Endodermal cell (in vitro differentiated cells): ENCODE measurements around the gene CHPF. TPM values are rescaled to one million over a fixed set of nuclear protein-coding genes. Genes with fewer than 3 reads are reported as not detected.

Experiments
- DNase-seq: peaks from one replicate; pipeline ENCODE4 v3.0.0-alpha.2; 2017
- H3K27ac ChIP-seq: 2 replicates; pipeline ENCODE4 v1.5.1; 2013; ENCODE audit warnings: mild to moderate bottlenecking, low read depth, low read length, moderate library complexity
- H3K27me3 ChIP-seq: 2 replicates; pipeline ENCODE4 v1.6.1; 2013; ENCODE audit warnings: mild to moderate bottlenecking, low read length, moderate library complexity; ENCODE audit not compliant: insufficient read depth, control insufficient read depth, poor library complexity, severe bottlenecking
- H3K36me3 ChIP-seq: 2 replicates; pipeline ENCODE4 v1.7.0; 2013; ENCODE audit warnings: mild to moderate bottlenecking, low read length, moderate library complexity; ENCODE audit not compliant: control insufficient read depth, insufficient read depth
- H3K4me1 ChIP-seq: one replicate; pipeline ENCODE4 v1.7.0; 2013; ENCODE audit warnings: low read length; ENCODE audit not compliant: control insufficient read depth, insufficient read depth
- H3K4me3 ChIP-seq: 2 replicates; pipeline ENCODE4 v1.5.1; 2013; ENCODE audit warnings: mild to moderate bottlenecking, low read length, moderate library complexity
- H3K9ac ChIP-seq: 2 replicates; pipeline ENCODE4 v1.6.1; 2013; ENCODE audit warnings: mild to moderate bottlenecking, low read length, moderate library complexity; ENCODE audit not compliant: poor library complexity, severe bottlenecking; ENCODE audit errors: extremely low read depth
- H3K9me3 ChIP-seq: 2 replicates; pipeline ENCODE4 v1.6.1; 2013; ENCODE audit warnings: mild to moderate bottlenecking, low read length, moderate library complexity; ENCODE audit not compliant: control insufficient read depth
- H3K27ac Mint-ChIP-seq: 2 replicates; pipeline ENCODE4 v1.8.0; 2020; ENCODE audit warnings: mixed read lengths
- H3K27me3 Mint-ChIP-seq: 2 replicates; pipeline ENCODE4 v1.8.0; 2021; ENCODE audit warnings: mild to moderate bottlenecking, mixed read lengths; ENCODE audit not compliant: insufficient read depth
- H3K36me3 Mint-ChIP-seq: 2 replicates; pipeline ENCODE4 v1.8.0; 2020; ENCODE audit warnings: low read depth, mixed read lengths
- H3K4me1 Mint-ChIP-seq: 2 replicates; pipeline ENCODE4 v1.8.0; 2020; ENCODE audit warnings: mixed read lengths
- H3K4me3 Mint-ChIP-seq: 2 replicates; pipeline ENCODE4 v1.8.0; 2020; ENCODE audit warnings: mild to moderate bottlenecking, moderate library complexity, mixed read lengths
- H3K9me3 Mint-ChIP-seq: 2 replicates; pipeline ENCODE4 v1.8.0; 2020; ENCODE audit warnings: mild to moderate bottlenecking, mixed read lengths
- WGBS, 2 experiments: methylation state at CpG; one replicate each; pipeline versions ENCODE4 v1.1.5 to v1.1.7; 2013; ENCODE audit warnings: missing lambda C conversion rate in 2 of 2, mixed read lengths in 1 of 2; ENCODE audit not compliant: insufficient coverage in 1 of 2, insufficient read length in 1 of 2; 5-methylcytosine and 5-hydroxymethylcytosine counted together
- total RNA-seq, 2 donors: library from RNA; stranded (reverse); fragmentation: NEBNext Ultra II Directional in 1 of 2; extraction: Animal tissue kit (Norgen Biotek cat#: 25700) in 1 of 2; gene quantifications; 2 replicates in 1 of 2; 3 replicates in 1 of 2; pipeline ENCODE4 v1.2.1, GENCODE V29; 2021
- TF ChIP-seq, protein P1 (sequence below): fragments of 200-600 bp; sonication (generic); conservative IDR thresholded peaks from 2 replicates; pipeline ENCODE4 v1.5.0; 2021; ENCODE audit warnings: antibody characterized with exemption, mild to moderate bottlenecking

The CHPF gene
- total RNA-seq, 2 donors from 2014 or later = 51.2 to 54.0 TPM

DNA sequence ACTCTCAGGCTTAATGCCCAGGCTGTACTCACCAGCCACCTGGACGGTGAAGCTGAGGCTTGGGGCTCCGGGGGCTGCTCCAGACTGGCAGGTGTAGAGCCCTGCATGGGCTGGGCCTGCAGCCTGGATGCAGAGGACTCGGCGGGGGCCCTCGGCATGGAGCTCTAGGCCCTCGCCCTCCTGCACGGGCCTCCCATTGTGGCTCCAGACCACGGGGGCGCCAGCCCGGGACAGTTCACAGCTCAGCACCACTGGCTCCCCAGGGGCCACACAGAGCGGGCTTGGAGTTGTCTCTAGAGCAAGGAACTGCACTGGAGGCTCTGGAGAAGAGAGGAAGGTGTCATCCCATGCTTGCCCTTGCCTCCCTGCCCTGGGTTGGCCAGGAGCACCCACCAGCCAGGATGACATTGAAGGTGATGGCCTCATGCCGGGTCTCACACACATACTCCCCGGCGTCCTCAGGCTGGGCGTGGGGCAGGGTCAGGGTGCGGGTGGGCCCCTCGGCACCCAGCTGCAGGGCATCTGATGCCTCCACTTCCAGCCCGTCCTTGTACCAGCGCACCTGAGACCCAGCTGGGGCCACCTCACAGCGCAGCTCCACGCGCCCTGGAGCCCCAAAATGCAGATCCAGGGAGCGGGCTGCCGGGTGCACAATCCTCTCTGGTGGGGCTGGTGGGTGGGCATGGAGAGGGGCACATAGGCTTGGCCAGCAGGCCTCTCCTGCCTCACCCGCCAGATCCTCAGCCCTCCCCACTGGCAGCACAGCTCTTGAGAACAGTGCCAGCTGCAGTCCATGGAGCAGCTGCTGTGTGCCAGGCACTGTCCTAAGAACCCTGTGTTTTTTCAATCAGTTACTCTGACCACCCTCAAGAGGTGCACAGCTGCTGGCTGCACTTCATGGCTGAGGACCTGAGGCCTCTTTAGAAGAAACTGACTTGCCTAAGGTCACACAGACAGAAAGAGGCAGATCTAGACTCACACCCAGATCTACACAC is 14.5 kb upstream of the CHPF start:
- Histone ChIP-seq H3K9me3 (no peaks in the 10 kb centered on the region), H3K27me3 (peaks cover 8% of the 10 kb centered on the region), H3K27ac (no peak overlapping the region), H3K4me1 (peaks cover 8% of the 10 kb centered on the region), H3K9ac (no peak overlapping the region), H3K4me3 (no peak overlapping the region), H3K36me3 (no peaks in the 10 kb centered on the region)
- Mint-ChIP-seq H3K4me3 (no peak overlapping the region), H3K36me3 (peaks cover 42% of the 10 kb centered on the region), H3K27me3 (peaks cover 17% of the 10 kb centered on the region), H3K9me3 (no peaks in the 10 kb centered on the region), H3K27ac (no peak overlapping the region), H3K4me1 (peaks cover 25% of the 10 kb centered on the region)
- TF ChIP-seq, protein P1, sequence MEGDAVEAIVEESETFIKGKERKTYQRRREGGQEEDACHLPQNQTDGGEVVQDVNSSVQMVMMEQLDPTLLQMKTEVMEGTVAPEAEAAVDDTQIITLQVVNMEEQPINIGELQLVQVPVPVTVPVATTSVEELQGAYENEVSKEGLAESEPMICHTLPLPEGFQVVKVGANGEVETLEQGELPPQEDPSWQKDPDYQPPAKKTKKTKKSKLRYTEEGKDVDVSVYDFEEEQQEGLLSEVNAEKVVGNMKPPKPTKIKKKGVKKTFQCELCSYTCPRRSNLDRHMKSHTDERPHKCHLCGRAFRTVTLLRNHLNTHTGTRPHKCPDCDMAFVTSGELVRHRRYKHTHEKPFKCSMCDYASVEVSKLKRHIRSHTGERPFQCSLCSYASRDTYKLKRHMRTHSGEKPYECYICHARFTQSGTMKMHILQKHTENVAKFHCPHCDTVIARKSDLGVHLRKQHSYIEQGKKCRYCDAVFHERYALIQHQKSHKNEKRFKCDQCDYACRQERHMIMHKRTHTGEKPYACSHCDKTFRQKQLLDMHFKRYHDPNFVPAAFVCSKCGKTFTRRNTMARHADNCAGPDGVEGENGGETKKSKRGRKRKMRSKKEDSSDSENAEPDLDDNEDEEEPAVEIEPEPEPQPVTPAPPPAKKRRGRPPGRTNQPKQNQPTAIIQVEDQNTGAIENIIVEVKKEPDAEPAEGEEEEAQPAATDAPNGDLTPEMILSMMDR = no peak
- 90 to 92% methylated on average over 15 to 25 of the region's 25 CpGs for WGBS, 2 experiments
- no peak for DNase-seq

DNA sequence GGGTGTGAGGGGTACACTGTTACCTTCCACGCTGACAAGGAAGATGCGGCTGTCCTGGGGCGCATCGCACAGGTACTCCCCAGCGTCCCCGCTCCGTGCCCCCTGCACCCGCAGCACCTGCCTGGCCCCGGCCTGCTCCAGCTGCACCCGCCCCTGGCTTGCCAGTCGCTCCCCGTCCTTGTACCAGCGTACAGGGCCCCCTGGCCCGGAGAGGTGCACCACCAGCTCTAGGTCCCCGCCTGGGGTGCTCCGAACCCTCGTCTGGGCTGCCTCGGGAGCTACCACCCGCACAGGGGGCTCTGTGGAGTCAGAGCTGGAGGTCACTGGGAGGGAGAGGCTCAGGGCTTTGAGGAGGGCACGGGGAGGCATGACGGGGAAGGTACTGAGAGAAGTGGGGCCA is 13.7 kb upstream of the CHPF start:
- Histone ChIP-seq H3K9me3 (no peaks in the 10 kb centered on the region), H3K27me3 (peaks cover 12% of the 10 kb centered on the region), H3K36me3 (no peaks in the 10 kb centered on the region), H3K27ac (no peak overlapping the region), H3K9ac (no peak overlapping the region), H3K4me1 (peaks cover 11% of the 10 kb centered on the region), H3K4me3 (no peak overlapping the region)
- H3K9me3 Mint-ChIP-seq = no peaks in the 10 kb centered on the region
- TF ChIP-seq, protein P1 = no peak
- H3K36me3 Mint-ChIP-seq = peaks cover 35% of the 10 kb centered on the region
- DNase-seq = no peak
- peaks cover 18% of the 10 kb centered on the region for H3K4me1 Mint-ChIP-seq
- H3K27me3 Mint-ChIP-seq = peaks cover 19% of the 10 kb centered on the region
- no peak overlapping the region for H3K4me3 Mint-ChIP-seq
- WGBS, 2 experiments = 92 to 95% methylated on average over 7 to 21 of the region's 21 CpGs
- no peak overlapping the region for H3K27ac Mint-ChIP-seq

DNA sequence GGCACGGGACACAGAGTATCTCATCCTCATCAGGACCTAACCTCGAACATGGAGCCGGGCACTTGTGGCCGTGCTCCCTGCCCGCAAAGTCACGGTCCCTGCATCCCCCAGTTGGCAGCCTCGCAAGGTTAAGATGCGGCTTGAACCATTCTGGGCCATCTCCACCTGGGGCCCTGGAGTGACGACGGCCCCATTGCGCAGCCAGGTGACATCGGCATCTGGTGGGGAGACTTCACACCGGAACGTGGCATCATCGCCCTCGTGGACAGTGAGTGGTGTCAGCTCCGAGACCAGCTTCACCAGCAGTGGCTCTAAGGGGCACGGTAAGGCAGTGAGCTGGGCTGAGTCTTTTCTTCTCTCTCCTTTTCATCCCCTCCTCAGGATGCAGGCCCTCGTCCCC is 12.8 kb upstream of the CHPF start:
- no peaks in the 10 kb centered on the region for H3K9me3 Mint-ChIP-seq
- H3K27me3 Mint-ChIP-seq = peaks cover 24% of the 10 kb centered on the region
- peaks cover 9% of the 10 kb centered on the region for H3K4me1 Mint-ChIP-seq

More for the DNA sequence above, 12.8 kb upstream of the CHPF start:
- Histone ChIP-seq H3K27me3 (peaks cover 17% of the 10 kb centered on the region), H3K9me3 (no peaks in the 10 kb centered on the region), H3K36me3 (no peaks in the 10 kb centered on the region), H3K4me3 (no peak overlapping the region), H3K9ac (no peak overlapping the region), H3K27ac (no peak overlapping the region), H3K4me1 (peaks cover 10% of the 10 kb centered on the region)
- DNase-seq = no peak
- Mint-ChIP-seq H3K36me3 (peaks cover 31% of the 10 kb centered on the region), H3K4me3 (no peak overlapping the region), H3K27ac (no peak overlapping the region)
- WGBS, 2 experiments = 96 to 99% methylated on average over 18 to 19 of the region's 19 CpGs
- TF ChIP-seq, protein P1 = no peak
